ENCODE data around the gene CRYBB1. TPM values are rescaled to one million over a fixed set of nuclear protein-coding genes. Genes with fewer than 3 reads are reported as not detected.

The CRYBB1 gene
- total and polyA plus RNA-seq, 4 donors: 0.17 to 2.3 (median 0.32) TPM; not detected in 1

DNA sequence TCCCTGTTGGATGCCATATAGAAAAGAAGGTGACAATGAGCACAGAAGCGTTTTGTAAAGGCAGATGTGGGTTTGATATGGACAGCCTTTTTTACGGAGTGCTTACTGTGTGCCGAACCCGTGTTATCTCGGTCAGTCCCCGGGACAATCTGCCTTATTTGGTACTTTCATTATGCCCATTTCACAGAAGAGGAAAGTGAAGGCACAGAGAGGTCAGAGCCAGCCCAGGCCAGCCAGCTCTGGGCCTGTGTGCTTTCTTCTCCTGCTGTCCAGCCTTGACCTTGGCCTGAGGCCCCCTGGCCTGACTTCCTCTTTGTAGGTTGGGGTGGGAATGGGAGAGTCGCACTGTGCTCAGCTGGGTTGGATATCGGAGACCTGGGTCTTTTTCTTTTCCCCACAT lies 628 bp upstream of the CRYBB1 start:
- no peaks in the 10 kb centered on the region for H3K36me3 ChIP-seq (ENCODE audit: control insufficient read depth in 4 of 4, insufficient read depth in 3 of 4, low read depth in 1 of 4, low read length in 3 of 4)
- no peak for DNase-seq (ENCODE audit: low spot score)
- no peak overlapping the region for H3K27ac ChIP-seq (ENCODE audit: low read depth in 1 of 2, low read length in 2 of 2)
- no peak overlapping the region for H3K4me3 ChIP-seq (ENCODE audit: low read depth in 1 of 3, low read length in 3 of 3)
- H3K27me3 ChIP-seq (ENCODE audit: control insufficient read depth in 4 of 4, insufficient read depth in 4 of 4, low read length in 3 of 4): no peaks in the 10 kb centered on the region
- no peak for TF ChIP-seq NR2F2 (IDR thresholded peaks at IDR 0.05)
- no peak for TF ChIP-seq SP1 (IDR thresholded peaks at IDR 0.05)
- TF ChIP-seq ZBTB33 (IDR thresholded peaks at IDR 0.05): no peak
- TF ChIP-seq GABPA (IDR thresholded peaks at IDR 0.05 in 1 of 2, conservative IDR thresholded peaks at IDR 0.05 in 1 of 2): no peak
- no peak for TF ChIP-seq JUND (IDR thresholded peaks at IDR 0.05)
- no peak for TF ChIP-seq ATF3 (IDR thresholded peaks at IDR 0.05)
- TF ChIP-seq CTCF (IDR thresholded peaks at IDR 0.05; ENCODE audit: low read depth, low read length, missing input control): no peak
- TF ChIP-seq FOXA1 (IDR thresholded peaks at IDR 0.05): no peak
- TF ChIP-seq FOXA2 (IDR thresholded peaks at IDR 0.05): no peak
- TF ChIP-seq, protein P1, sequence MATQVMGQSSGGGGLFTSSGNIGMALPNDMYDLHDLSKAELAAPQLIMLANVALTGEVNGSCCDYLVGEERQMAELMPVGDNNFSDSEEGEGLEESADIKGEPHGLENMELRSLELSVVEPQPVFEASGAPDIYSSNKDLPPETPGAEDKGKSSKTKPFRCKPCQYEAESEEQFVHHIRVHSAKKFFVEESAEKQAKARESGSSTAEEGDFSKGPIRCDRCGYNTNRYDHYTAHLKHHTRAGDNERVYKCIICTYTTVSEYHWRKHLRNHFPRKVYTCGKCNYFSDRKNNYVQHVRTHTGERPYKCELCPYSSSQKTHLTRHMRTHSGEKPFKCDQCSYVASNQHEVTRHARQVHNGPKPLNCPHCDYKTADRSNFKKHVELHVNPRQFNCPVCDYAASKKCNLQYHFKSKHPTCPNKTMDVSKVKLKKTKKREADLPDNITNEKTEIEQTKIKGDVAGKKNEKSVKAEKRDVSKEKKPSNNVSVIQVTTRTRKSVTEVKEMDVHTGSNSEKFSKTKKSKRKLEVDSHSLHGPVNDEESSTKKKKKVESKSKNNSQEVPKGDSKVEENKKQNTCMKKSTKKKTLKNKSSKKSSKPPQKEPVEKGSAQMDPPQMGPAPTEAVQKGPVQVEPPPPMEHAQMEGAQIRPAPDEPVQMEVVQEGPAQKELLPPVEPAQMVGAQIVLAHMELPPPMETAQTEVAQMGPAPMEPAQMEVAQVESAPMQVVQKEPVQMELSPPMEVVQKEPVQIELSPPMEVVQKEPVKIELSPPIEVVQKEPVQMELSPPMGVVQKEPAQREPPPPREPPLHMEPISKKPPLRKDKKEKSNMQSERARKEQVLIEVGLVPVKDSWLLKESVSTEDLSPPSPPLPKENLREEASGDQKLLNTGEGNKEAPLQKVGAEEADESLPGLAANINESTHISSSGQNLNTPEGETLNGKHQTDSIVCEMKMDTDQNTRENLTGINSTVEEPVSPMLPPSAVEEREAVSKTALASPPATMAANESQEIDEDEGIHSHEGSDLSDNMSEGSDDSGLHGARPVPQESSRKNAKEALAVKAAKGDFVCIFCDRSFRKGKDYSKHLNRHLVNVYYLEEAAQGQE (IDR thresholded peaks at IDR 0.05): no peak
- no peak for TF ChIP-seq RXRA (IDR thresholded peaks at IDR 0.05)
- TF ChIP-seq EGR1 (IDR thresholded peaks at IDR 0.05; ENCODE audit: low read depth in 2 of 2): no peak
- H3K9ac ChIP-seq (ENCODE audit: low read depth in 1 of 2, low read length in 2 of 2): no peak overlapping the region
- H3K9me3 ChIP-seq (ENCODE audit: control insufficient read depth in 4 of 4, low read length in 3 of 4): no peaks in the 10 kb centered on the region
- no peaks in the 10 kb centered on the region for H3K4me1 ChIP-seq (ENCODE audit: control insufficient read depth in 4 of 4, insufficient read depth in 4 of 4, low read length in 3 of 4)
- WGBS: 85% methylated on average over 8 of the region's 8 CpGs

DNA sequence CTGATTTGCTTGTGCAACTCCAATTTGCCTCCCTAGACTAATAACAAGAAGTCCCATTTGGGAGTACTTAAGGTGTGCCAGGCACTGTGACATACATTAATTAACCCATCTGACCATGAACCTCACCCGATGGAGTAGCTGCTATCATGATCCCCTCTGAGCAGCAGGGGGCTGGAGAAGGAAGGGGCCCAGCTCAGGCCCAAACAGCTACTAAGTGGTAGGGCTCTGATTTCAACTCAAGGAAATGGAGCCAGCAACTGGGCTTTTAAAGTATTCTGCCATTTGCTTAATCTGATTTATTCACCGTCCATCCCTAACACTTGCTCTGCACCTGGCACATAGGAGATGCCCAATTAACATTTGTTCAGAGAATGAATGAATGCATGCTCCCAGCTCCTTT lies 1.2 kb downstream of the CRYBB1 start:
- H3K4me1 ChIP-seq (ENCODE audit: control insufficient read depth in 4 of 4, insufficient read depth in 4 of 4, low read length in 3 of 4): no peaks in the 10 kb centered on the region
- H3K9ac ChIP-seq (ENCODE audit: low read depth in 1 of 2, low read length in 2 of 2): no peak overlapping the region
- no peak for DNase-seq (ENCODE audit: low spot score)
- 75% methylated on average over 2 of the region's 2 CpGs for WGBS
- no peak overlapping the region for H3K4me3 ChIP-seq (ENCODE audit: low read depth in 1 of 3, low read length in 3 of 3)
- no peaks in the 10 kb centered on the region for H3K9me3 ChIP-seq (ENCODE audit: control insufficient read depth in 4 of 4, low read length in 3 of 4)
- H3K27me3 ChIP-seq (ENCODE audit: control insufficient read depth in 4 of 4, insufficient read depth in 4 of 4, low read length in 3 of 4): no peaks in the 10 kb centered on the region
- no peak overlapping the region for H3K27ac ChIP-seq (ENCODE audit: low read depth in 1 of 2, low read length in 2 of 2)
- no peaks in the 10 kb centered on the region for H3K36me3 ChIP-seq (ENCODE audit: control insufficient read depth in 4 of 4, insufficient read depth in 3 of 4, low read depth in 1 of 4, low read length in 3 of 4)
- TF ChIP-seq JUND (IDR thresholded peaks at IDR 0.05) (no peak), GABPA (IDR thresholded peaks at IDR 0.05 in 1 of 2, conservative IDR thresholded peaks at IDR 0.05 in 1 of 2) (no peak), YY1 (IDR thresholded peaks at IDR 0.05) (no peak), RAD21 (IDR thresholded peaks at IDR 0.05) (no peak), CTCF (IDR thresholded peaks at IDR 0.05; ENCODE audit: low read depth, low read length, missing input control) (no peak), ATF3 (IDR thresholded peaks at IDR 0.05) (no peak), FOXA1 (IDR thresholded peaks at IDR 0.05) (no peak), FOXA2 (IDR thresholded peaks at IDR 0.05) (no peak), TAF1 (conservative IDR thresholded peaks at IDR 0.05) (no peak), ZBTB33 (IDR thresholded peaks at IDR 0.05) (no peak), HNF4G (IDR thresholded peaks at IDR 0.05) (no peak)
- TF ChIP-seq, protein P2, sequence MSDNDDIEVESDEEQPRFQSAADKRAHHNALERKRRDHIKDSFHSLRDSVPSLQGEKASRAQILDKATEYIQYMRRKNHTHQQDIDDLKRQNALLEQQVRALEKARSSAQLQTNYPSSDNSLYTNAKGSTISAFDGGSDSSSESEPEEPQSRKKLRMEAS (IDR thresholded peaks at IDR 0.05): no peak

Data from liver (tissue), 9 donors.